GM12875 (cell line): ENCODE data around the gene RIN3.

Source experiments
- H3K4me3 ChIP-seq: one replicate; pipeline ENCODE4 v1.5.1; 2011; ENCODE audit warnings: low read depth, low read length, control low read depth
- TF ChIP-seq, protein P1 (sequence below): IDR thresholded peaks from 2 replicates; pipeline ENCODE4 v1.5.1; 2011; ENCODE audit warnings: low read depth, mild to moderate bottlenecking, control low read depth, inconsistent platforms, low read length, moderate library complexity, borderline replicate concordance; ENCODE audit not compliant: insufficient read depth

RIN3 gene

DNA sequence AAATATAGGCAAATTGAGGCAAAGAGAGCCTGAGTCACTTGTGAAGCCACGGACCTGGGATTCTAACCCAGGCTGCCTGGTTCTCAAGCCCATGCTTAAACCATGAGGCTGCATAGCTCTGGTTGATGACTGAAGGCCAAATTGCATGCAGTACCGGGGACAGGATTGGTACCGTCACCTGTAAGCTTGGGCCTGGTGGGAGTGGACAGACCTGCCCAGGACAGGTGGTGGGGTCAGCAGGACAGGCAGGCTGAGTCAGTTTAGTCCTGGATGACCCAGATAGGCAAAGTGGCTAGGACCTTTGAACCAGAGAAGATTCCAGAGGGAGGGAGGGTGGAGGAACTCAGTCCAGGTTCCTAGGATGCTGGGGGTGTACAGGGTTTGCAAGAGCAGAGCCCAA lies 25.8 kb downstream of the RIN3 start:
- TF ChIP-seq, protein P1, sequence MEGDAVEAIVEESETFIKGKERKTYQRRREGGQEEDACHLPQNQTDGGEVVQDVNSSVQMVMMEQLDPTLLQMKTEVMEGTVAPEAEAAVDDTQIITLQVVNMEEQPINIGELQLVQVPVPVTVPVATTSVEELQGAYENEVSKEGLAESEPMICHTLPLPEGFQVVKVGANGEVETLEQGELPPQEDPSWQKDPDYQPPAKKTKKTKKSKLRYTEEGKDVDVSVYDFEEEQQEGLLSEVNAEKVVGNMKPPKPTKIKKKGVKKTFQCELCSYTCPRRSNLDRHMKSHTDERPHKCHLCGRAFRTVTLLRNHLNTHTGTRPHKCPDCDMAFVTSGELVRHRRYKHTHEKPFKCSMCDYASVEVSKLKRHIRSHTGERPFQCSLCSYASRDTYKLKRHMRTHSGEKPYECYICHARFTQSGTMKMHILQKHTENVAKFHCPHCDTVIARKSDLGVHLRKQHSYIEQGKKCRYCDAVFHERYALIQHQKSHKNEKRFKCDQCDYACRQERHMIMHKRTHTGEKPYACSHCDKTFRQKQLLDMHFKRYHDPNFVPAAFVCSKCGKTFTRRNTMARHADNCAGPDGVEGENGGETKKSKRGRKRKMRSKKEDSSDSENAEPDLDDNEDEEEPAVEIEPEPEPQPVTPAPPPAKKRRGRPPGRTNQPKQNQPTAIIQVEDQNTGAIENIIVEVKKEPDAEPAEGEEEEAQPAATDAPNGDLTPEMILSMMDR: no peak
- no peak overlapping the region for H3K4me3 ChIP-seq

DNA sequence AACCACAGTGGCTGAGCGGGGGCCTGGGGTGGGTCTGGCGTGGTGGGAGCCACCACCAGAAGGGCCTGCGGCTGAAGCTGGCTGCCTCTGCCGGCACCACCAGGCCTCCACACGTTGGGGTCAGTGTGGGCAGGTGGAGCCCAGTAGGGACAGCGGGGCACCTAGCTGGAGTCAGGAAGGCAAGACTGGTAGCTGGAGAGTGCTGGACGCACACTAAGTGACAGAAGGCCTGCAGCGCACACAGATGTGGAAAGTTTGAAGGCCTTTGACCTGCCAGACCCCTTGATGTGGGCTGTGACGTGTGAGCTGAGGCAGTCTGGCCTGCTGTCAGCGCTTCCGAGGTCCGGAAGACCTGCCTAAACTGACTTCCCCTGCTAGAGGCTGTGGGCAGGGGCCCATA lies 26.3 kb downstream of the RIN3 start:
- no peak overlapping the region for H3K4me3 ChIP-seq

DNA sequence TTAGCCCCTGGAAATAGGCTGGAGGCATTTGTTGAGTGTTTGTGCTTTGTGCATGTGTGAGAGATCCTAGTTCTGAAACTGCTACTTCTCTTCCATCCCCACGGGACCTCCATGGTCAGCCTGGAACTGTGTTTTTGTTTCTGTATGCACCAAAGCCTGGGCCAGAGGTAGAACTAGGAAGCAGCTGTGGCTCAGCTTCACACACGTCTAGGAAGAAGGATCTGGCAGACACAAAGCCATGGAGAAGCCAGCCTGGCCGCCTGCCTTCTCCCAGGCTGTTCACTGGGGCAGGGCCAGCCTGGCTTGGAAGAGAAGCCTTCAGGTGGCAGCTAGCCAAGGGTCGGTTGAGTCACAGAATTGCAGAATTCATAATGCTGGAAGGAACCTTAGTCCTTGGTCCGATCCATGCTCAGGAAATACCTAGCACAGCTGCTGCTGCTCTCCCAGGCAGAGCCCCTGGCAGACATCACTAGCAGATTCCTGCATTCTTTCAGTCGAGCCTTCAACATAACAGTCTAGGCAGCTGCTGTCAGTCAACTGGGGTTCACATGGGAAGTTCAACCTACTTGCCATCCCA lies 27.0 kb downstream of the RIN3 start:
- no peak overlapping the region for H3K4me3 ChIP-seq
- TF ChIP-seq, protein P1: no peak

More for the DNA sequence above, 26.3 kb downstream of the RIN3 start:
- TF ChIP-seq, protein P1: no peak

- no peak overlapping the region for H3K4me3 ChIP-seq
- TF ChIP-seq, protein P1: no peak
Measured at GRCh38 chr14:92542766-92543554, 29.4 kb downstream of the RIN3 start.

DNA sequence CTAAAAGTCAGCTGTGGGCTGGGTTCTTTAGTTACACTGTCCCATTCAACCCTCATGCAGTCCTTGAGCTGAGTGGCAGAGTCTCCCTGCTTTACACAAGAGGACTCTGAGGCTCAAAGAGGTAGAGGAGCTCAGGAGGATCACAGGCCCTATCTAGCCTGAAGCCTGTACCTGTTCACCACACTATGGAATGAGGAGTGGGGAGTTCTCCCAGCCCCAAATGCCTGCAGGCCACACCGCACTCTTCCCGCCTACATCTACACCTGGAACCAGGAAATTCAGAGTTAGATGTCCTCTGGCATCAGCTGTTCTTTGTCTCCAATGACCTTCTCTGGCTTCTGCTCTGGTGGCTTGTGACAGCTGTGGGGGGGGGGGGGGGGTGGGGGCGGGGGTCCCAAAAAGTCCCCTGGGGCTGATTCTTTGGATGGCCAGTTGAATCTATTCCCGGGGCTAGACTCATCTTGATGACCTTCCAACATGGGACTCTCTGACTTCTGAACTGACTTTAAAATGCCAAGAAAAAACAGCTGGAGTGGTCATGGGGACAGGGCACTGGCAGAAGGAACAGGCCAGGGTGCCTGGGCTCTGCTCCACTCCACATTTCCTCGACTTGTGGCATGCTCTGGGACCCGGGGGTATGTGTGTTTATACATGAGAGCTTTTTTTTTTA lies 30.6 kb downstream of the RIN3 start:
- no peak overlapping the region for H3K4me3 ChIP-seq
- TF ChIP-seq, protein P1: no peak

- H3K4me3 ChIP-seq: no peak overlapping the region
- TF ChIP-seq, protein P1: no peak
Measured at GRCh38 chr14:92546347-92547053, 32.9 kb downstream of the RIN3 start.
